CD14-positive monocyte (primary cell): ENCODE measurements around the gene SULT1C2. TPM values are rescaled to one million over a fixed set of nuclear protein-coding genes. Genes with fewer than 3 reads are reported as not detected.

ENCODE experiments used
- DNase-seq, 3 donors: peaks; one replicate each; pipeline ENCODE4 v3.0.0-alpha.2; 2011 to 2022
- H2AFZ ChIP-seq: 2 replicates; pipeline ENCODE4 v1.6.0; 2012; ENCODE audit warnings: mild to moderate bottlenecking, low read depth, low read length, inconsistent platforms; ENCODE audit not compliant: insufficient read depth, poor library complexity, severe bottlenecking
- H3K27ac ChIP-seq, 2 donors: 1 replicate in 1 of 2; 2 replicates in 1 of 2; pipeline ENCODE4 v1.5.1; 2012 to 2013; ENCODE audit warnings: low read length in 2 of 2, control low read depth in 1 of 2, inconsistent platforms in 1 of 2, low read depth in 1 of 2, mild to moderate bottlenecking in 1 of 2
- H3K27me3 ChIP-seq, 2 donors: one replicate each; pipeline versions ENCODE4 v1.6.0 to v1.6.1; 2011 to 2013; ENCODE audit warnings: low read length in 2 of 2; ENCODE audit not compliant: control insufficient read depth in 2 of 2, insufficient read depth in 2 of 2
- H3K36me3 ChIP-seq, 2 donors: replicated peaks in 1 of 2; 1 replicate in 1 of 2; 2 replicates in 1 of 2; pipeline versions ENCODE4 v1.5.1 to v1.6.1; 2012 to 2013; ENCODE audit warnings: low read length in 2 of 2, control low read depth in 1 of 2, inconsistent platforms in 1 of 2, mild to moderate bottlenecking in 1 of 2; ENCODE audit not compliant: insufficient read depth in 2 of 2, control insufficient read depth in 1 of 2
- H3K4me1 ChIP-seq, 2 donors: 1 replicate in 1 of 2; 2 replicates in 1 of 2; pipeline versions ENCODE4 v1.5.1 to v1.6.1; 2012 to 2013; ENCODE audit warnings: low read length in 2 of 2, control low read depth in 1 of 2, inconsistent platforms in 1 of 2, mild to moderate bottlenecking in 1 of 2, moderate library complexity in 1 of 2; ENCODE audit not compliant: insufficient read depth in 2 of 2, control insufficient read depth in 1 of 2
- H3K4me2 ChIP-seq: replicated peaks from 2 replicates; pipeline ENCODE3; 2012; ENCODE audit warnings: low read length, moderate library complexity, mild to moderate bottlenecking; ENCODE audit not compliant: poor library complexity, severe bottlenecking; ENCODE audit errors: extremely low read depth
- H3K4me3 ChIP-seq, 3 experiments: fragments of 200-600 bp in 1 of 3; sonication (generic) in 1 of 3; replicated peaks in 1 of 3; 1 replicate in 2 of 3; 2 replicates in 1 of 3; pipeline ENCODE4 v1.5.1; 2011 to 2013; ENCODE audit warnings: low read length in 3 of 3, mild to moderate bottlenecking in 3 of 3, control low read depth in 2 of 3, low read depth in 2 of 3, inconsistent platforms in 1 of 3, moderate library complexity in 1 of 3
- H3K79me2 ChIP-seq: 2 replicates; pipeline ENCODE4 v1.6.0; 2012; ENCODE audit warnings: mild to moderate bottlenecking, control low read depth, inconsistent platforms, low read length, moderate library complexity; ENCODE audit not compliant: insufficient read depth
- H3K9ac ChIP-seq: 2 replicates; pipeline ENCODE4 v1.6.0; 2017; ENCODE audit warnings: low read length, mild to moderate bottlenecking; ENCODE audit not compliant: insufficient read depth, poor library complexity, severe bottlenecking
- H3K9me3 ChIP-seq, 2 donors: replicated peaks in 1 of 2; 1 replicate in 1 of 2; 2 replicates in 1 of 2; pipeline versions ENCODE4 v1.5.1 to v1.6.1; 2012 to 2013; ENCODE audit warnings: low read length in 2 of 2, control low read depth in 1 of 2; ENCODE audit not compliant: control insufficient read depth in 1 of 2, insufficient read depth in 1 of 2
- H4K20me1 ChIP-seq: 2 replicates; pipeline ENCODE4 v1.6.0; 2012; ENCODE audit warnings: mild to moderate bottlenecking, low read length, control low read depth, moderate library complexity; ENCODE audit not compliant: insufficient read depth
- H3K27ac Mint-ChIP-seq, 7 donors: one replicate each; pipeline ENCODE4 v1.8.0; 2020; ENCODE audit warnings: mild to moderate bottlenecking in 7 of 7, mixed read lengths in 7 of 7, moderate library complexity in 6 of 7, inconsistent platforms in 2 of 7
- H3K27me3 Mint-ChIP-seq, 3 donors: one replicate each; pipeline ENCODE4 v1.8.0; 2021 to 2022; ENCODE audit warnings: low read depth in 3 of 3, mild to moderate bottlenecking in 3 of 3, mixed read lengths in 3 of 3, moderate library complexity in 3 of 3, inconsistent platforms in 1 of 3
- H3K36me3 Mint-ChIP-seq, 2 donors: one replicate each; pipeline ENCODE4 v1.8.0; 2020; ENCODE audit warnings: mixed read lengths in 2 of 2, inconsistent platforms in 1 of 2, mild to moderate bottlenecking in 1 of 2
- H3K4me1 Mint-ChIP-seq: one replicate; pipeline ENCODE4 v1.8.0; 2020; ENCODE audit warnings: mild to moderate bottlenecking, mixed read lengths
- H3K4me3 Mint-ChIP-seq, 2 donors: one replicate each; pipeline ENCODE4 v1.8.0; 2020; ENCODE audit warnings: mild to moderate bottlenecking in 2 of 2, mixed read lengths in 2 of 2, moderate library complexity in 1 of 2
- H3K9me3 Mint-ChIP-seq, 7 donors: one replicate each; pipeline ENCODE4 v1.8.0; 2020 to 2022; ENCODE audit warnings: mixed read lengths in 7 of 7, mild to moderate bottlenecking in 6 of 7, moderate library complexity in 6 of 7, inconsistent platforms in 2 of 7
- CTCF ChIP-seq: fragments of 200-600 bp; IDR thresholded peaks from one replicate; pipeline ENCODE4 v1.8.0; 2022; ENCODE audit warnings: antibody characterized with exemption, mild to moderate bottlenecking
- WGBS: methylation state at CpG from one replicate; pipeline ENCODE4 v1.1.5; 2013; ENCODE audit warnings: missing lambda C conversion rate; ENCODE audit not compliant: insufficient coverage; 5-methylcytosine and 5-hydroxymethylcytosine counted together
- intact Hi-C, 2 donors: fragments of 100-400 bp; cut with micrococcal nuclease; formaldehyde crosslinking; loops; one replicate each; pipeline versions ENCODE4 v1.15.0 to v1.15.1; 2023
- polyA plus RNA-seq, 3 donors: library from polyadenylated mRNA; depleted of rRNA in 1 of 3; unstranded in 2 of 3; stranded (reverse) in 1 of 3; fragments of 300-500 nt in 2 of 3; fragments of >200 nt in 1 of 3; fragmentation: Illumina TruSeq in 2 of 3; gene quantifications; 1 replicate in 2 of 3; 2 replicates in 1 of 3; pipeline ENCODE4 v1.2.3, GENCODE V29; 2012 to 2021

SULT1C2 gene
- polyA plus RNA-seq, 3 donors, result not detected

GRCh38 chr2:108257757-108258331 is 30.9 kb upstream of the SULT1C2 start:
- Histone ChIP-seq H2AFZ (no peak overlapping the region), H3K4me1 (no peaks in the 10 kb centered on the region), H3K9ac (no peak overlapping the region), H3K36me3 (no peaks in the 10 kb centered on the region), H3K9me3 (no peaks in the 10 kb centered on the region), H4K20me1 (no peaks in the 10 kb centered on the region), H3K4me3 (no peak overlapping the region), H3K27ac (no peak overlapping the region), H3K4me2 (no peak overlapping the region), H3K79me2 (no peaks in the 10 kb centered on the region), H3K27me3 (no peaks in the 10 kb centered on the region)
- Mint-ChIP-seq H3K4me1 (no peaks in the 10 kb centered on the region), H3K36me3 (no peaks in the 10 kb centered on the region), H3K4me3 (no peak overlapping the region), H3K27ac (no peak overlapping the region), H3K9me3 (peaks cover 0 to 1% (median 0%) of the 10 kb centered on the region in 7 donors), H3K27me3 (peaks cover 0 to under 1% (median under 1%) of the 10 kb centered on the region in 3 donors)
- DNase-seq, result no peak
- intact Hi-C loops, result no loop called here
- no peak for TF ChIP-seq CTCF
- WGBS, result 60% methylated on average over 1 of the region's 3 CpGs

- H3K27ac ChIP-seq, result no peak overlapping the region
- no CpG with 5 or more reads among the region's 1 CpG for WGBS
- Mint-ChIP-seq H3K27ac (no peak overlapping the region), H3K4me1 (no peaks in the 10 kb centered on the region), H3K27me3 (no peaks in the 10 kb centered on the region), H3K36me3 (no peaks in the 10 kb centered on the region), H3K9me3 (peaks cover 0 to 1% (median 0%) of the 10 kb centered on the region in 7 donors), H3K4me3 (no peak overlapping the region)
- no peak overlapping the region for H3K9ac ChIP-seq
- no peaks in the 10 kb centered on the region for H3K4me1 ChIP-seq
- H3K4me3 ChIP-seq, result no peak overlapping the region
- intact Hi-C loops, result no loop called here
- TF ChIP-seq CTCF, result no peak
- no peak overlapping the region for H2AFZ ChIP-seq
- H3K9me3 ChIP-seq, result no peaks in the 10 kb centered on the region
- H3K27me3 ChIP-seq, result no peaks in the 10 kb centered on the region
- no peak for DNase-seq
- no peaks in the 10 kb centered on the region for H3K36me3 ChIP-seq
- H4K20me1 ChIP-seq, result no peaks in the 10 kb centered on the region
- no peaks in the 10 kb centered on the region for H3K79me2 ChIP-seq
- H3K4me2 ChIP-seq, result no peak overlapping the region
These were observed 27.9 kb upstream of the SULT1C2 start for GRCh38 chr2:108260773-108261172.
